Heart right ventricle (tissue), 16 donors: ENCODE results near the gene FAIM2. TPM values are rescaled to one million over a fixed set of nuclear protein-coding genes. Genes with fewer than 3 reads are reported as not detected.
A peak's percentile ranks its signal among the peaks of the same experiment; 100 is the strongest.

Source experiments
- ATAC-seq, 8 donors: fragments of 200-7000 bp; cut with Tn5 transposase; one replicate each; pipeline ENCODE4 v1.9.1; 2020; ENCODE audit warnings: mild to moderate bottlenecking in 8 of 8, moderate library complexity in 8 of 8, moderate number of reproducible peaks in 1 of 8
- DNase-seq, 2 donors: peaks; one replicate each; pipeline ENCODE4 v3.0.0-alpha.2; 2020
- H3K27ac ChIP-seq, 10 donors: fragments of 200-600 bp; sonication (generic) in 2 of 10; one replicate each; pipeline versions ENCODE4 v1.5.0 to v1.8.0; 2020 to 2022; ENCODE audit warnings: mild to moderate bottlenecking in 3 of 10
- H3K27me3 ChIP-seq, 7 donors: fragments of 200-600 bp; one replicate each; pipeline ENCODE4 v1.8.0; 2021 to 2022; ENCODE audit warnings: mild to moderate bottlenecking in 2 of 7
- H3K36me3 ChIP-seq, 9 donors: fragments of 200-600 bp; sonication (generic) in 1 of 9; one replicate each; pipeline versions ENCODE4 v1.5.0 to v1.8.0; 2020 to 2022; ENCODE audit warnings: mild to moderate bottlenecking in 2 of 9
- H3K4me1 ChIP-seq, 9 donors: fragments of 200-600 bp; sonication (generic) in 1 of 9; one replicate each; pipeline versions ENCODE4 v1.5.0 to v1.8.0; 2020 to 2022; ENCODE audit warnings: mild to moderate bottlenecking in 4 of 9
- H3K4me3 ChIP-seq, 10 donors: fragments of 200-600 bp; sonication (generic) in 2 of 10; one replicate each; pipeline versions ENCODE4 v1.5.0 to v1.8.0; 2020 to 2022; ENCODE audit warnings: mild to moderate bottlenecking in 7 of 10, moderate library complexity in 2 of 10
- H3K9me3 ChIP-seq, 11 donors: fragments of 200-600 bp in 10 of 11; sonication (generic) in 2 of 11; one replicate each; pipeline versions ENCODE4 v1.5.0 to v1.8.0; 2013 to 2022; ENCODE audit warnings: mild to moderate bottlenecking in 2 of 11, control low read depth in 1 of 11, moderate library complexity in 1 of 11
- CTCF ChIP-seq, 9 donors: fragments of 200-600 bp; sonication (generic) in 2 of 9; IDR thresholded peaks; one replicate each; pipeline versions ENCODE4 v1.5.0 to v1.8.0; 2021 to 2022; ENCODE audit warnings: antibody characterized with exemption in 9 of 9, mild to moderate bottlenecking in 5 of 9, moderate library complexity in 1 of 9
- WGBS, 2 donors: extraction: QIAGEN DNeasy Blood & Tissue Kit; methylation state at CpG; one replicate each; pipeline ENCODE4 v1.1.7; 2013; ENCODE audit warnings: inconsistent platforms in 1 of 2; 5-methylcytosine and 5-hydroxymethylcytosine counted together
- intact Hi-C, 10 donors: fragments of 100-400 bp; cut with DNase I; formaldehyde crosslinking; loops; one replicate each; pipeline versions ENCODE4 v1.11.1 to v1.14.2; 2022
- polyA plus RNA-seq, 2 donors: library from polyadenylated mRNA; stranded (reverse); fragments of 200-250 nt; gene quantifications; one replicate each; pipeline ENCODE4 v1.2.3, GENCODE V29; 2013
- total RNA-seq, 10 donors: library from RNA; stranded (reverse); fragmentation: NEBNext Ultra II Directional in 3 of 10; extraction: Animal tissue kit (Norgen Biotek cat#: 25700) in 3 of 10; gene quantifications; one replicate each; pipeline versions ENCODE4 v1.2.1 to v1.2.4, GENCODE V29; 2021 to 2023
- donor health status: Arrhythmogenic right ventricular cardiomyopathy.
- donor health status: ischemic (EF 13 %, LVEDD 7.1; RV severe dilation, severe dysfunction).
- donor health status: healthy with polysubstance abuse.
- donor health status: DM: no; HTN: yes; CAD: no.
- donor health status: DM: no; HTN: no; CAD: no.
- donor health status: ischemic (EF 25% LVEDD 6.9; RV normal size, moderate dysfunction).
- donor health status: ischemic (EF 25% LVEDD 5.7; RV mildly dilated, moderate dysfunction).
- donor health status: healthy.
- donor health status: DM: yes; HTN: yes; CAD: no.
- donor health status: Ischemic cardiomyopathy.
- donor health status: ischemic (EF 35%, LVEDD 5.7; RV mildly dilated, moderate dysfunction).
- donor health status: nonischemic (EF 11% LVEDD 7.7; RV severe dilation, severe dysfunction).
- donor health status: DM: yes; HTN: yes; CAD: no.
- donor health status: PGD.
- donor health status: ischemic (EF 29% LVEDD 5.4; RV normal size, mild dysfunction).
- donor health status: nonischemic (EF 23%, LVEDD 6.1; RV moderate dilation, normal function).

Gene FAIM2
- total and polyA plus RNA-seq, 12 donors = 1.2 to 15.0 (median 3.5) TPM

GRCh38 chr12:49871263-49871561 lies 32.5 kb downstream of the FAIM2 start:
- DNase-seq = no peak
- 85 to 93% methylated on average over 4 of the region's 4 CpGs for WGBS, 2 donors

GRCh38 chr12:49870501-49871262 lies 33.0 kb downstream of the FAIM2 start:
- Histone ChIP-seq H3K4me3 (no peak overlapping the region), H3K36me3 (no peaks in the 10 kb centered on the region), H3K4me1 (peaks cover 22 to 52% (median 32%) of the 10 kb centered on the region in 9 donors), H3K27ac (peak overlapping the region in 1 of 10 donors; percentile 85), H3K9me3 (no peaks in the 10 kb centered on the region), H3K27me3 (peaks cover 0 to 6% (median 5%) of the 10 kb centered on the region in 7 donors)
- no peak for TF ChIP-seq CTCF (IDR thresholded peaks at IDR 0.05)
- DNase-seq (no peak), ATAC-seq (no peak)
- intact Hi-C loops = no loop called here
- 77 to 90% methylated on average over 11 of the region's 11 CpGs for WGBS, 2 donors

More at GRCh38 chr12:49871263-49871561, 32.5 kb downstream of the FAIM2 start:
- no peaks in the 10 kb centered on the region for H3K36me3 ChIP-seq
- peaks cover 0 to 5% (median 0%) of the 10 kb centered on the region in 7 donors for H3K27me3 ChIP-seq
- H3K9me3 ChIP-seq = no peaks in the 10 kb centered on the region
- no peak overlapping the region for H3K4me3 ChIP-seq
- peaks cover 22 to 52% (median 32%) of the 10 kb centered on the region in 9 donors for H3K4me1 ChIP-seq
- no peak for TF ChIP-seq CTCF (IDR thresholded peaks at IDR 0.05)
- no peak for ATAC-seq
- intact Hi-C loops = no loop called here
- no peak overlapping the region for H3K27ac ChIP-seq

- Histone ChIP-seq H3K4me3 (no peak overlapping the region), H3K9me3 (no peaks in the 10 kb centered on the region), H3K27ac (peak overlapping the region in 9 of 10 donors; percentile 46 to 85 (median 72)), H3K27me3 (peaks cover 0 to 13% (median 6%) of the 10 kb centered on the region in 7 donors), H3K36me3 (no peaks in the 10 kb centered on the region), H3K4me1 (peaks cover 22 to 52% (median 32%) of the 10 kb centered on the region in 9 donors)
- WGBS, 2 donors = 84 to 91% methylated on average over 14 of the region's 14 CpGs
- peak in 1 of 8 donors; percentile 4 for ATAC-seq
- no peak for TF ChIP-seq CTCF (IDR thresholded peaks at IDR 0.05)
- DNase-seq = no peak
- intact Hi-C loops = loop anchor here (2.0 to 10.0 kb wide), 10 partner anchors 72 to 202 kb away; partner anchors contain the start of genes ASIC1 (in 8 of the 10) and AQP2 (in 1 of the 10)
Measured at GRCh38 chr12:49869816-49870500, 33.7 kb downstream of the FAIM2 start.

- 8 to 12% methylated on average over 16 of the region's 16 CpGs for WGBS, 2 donors
- peaks cover 22 to 52% (median 32%) of the 10 kb centered on the region in 9 donors for H3K4me1 ChIP-seq
Measured at GRCh38 chr12:49868952-49869815, 34.5 kb downstream of the FAIM2 start.

More at GRCh38 chr12:49868952-49869815, 34.5 kb downstream of the FAIM2 start:
- DNase-seq = peak; percentile 92 to 94
- Histone ChIP-seq H3K27me3 (peaks cover 0 to 15% (median 6%) of the 10 kb centered on the region in 7 donors), H3K27ac (peak overlapping the region in 9 of 10 donors; percentile 58 to 85 (median 72)), H3K9me3 (no peaks in the 10 kb centered on the region), H3K4me3 (no peak overlapping the region), H3K36me3 (no peaks in the 10 kb centered on the region)
- intact Hi-C loops = loop anchor here (2.0 to 10.0 kb wide), 10 partner anchors 73 to 203 kb away; partner anchors contain the start of genes ASIC1 (in 8 of the 10) and AQP2 (in 1 of the 10)
- no peak for TF ChIP-seq CTCF (IDR thresholded peaks at IDR 0.05)
- ATAC-seq = peak; percentile 90 to 97 (median 94)
